ENCODE results near the gene C11orf65.
"Not testable (repeated sequence)": the region's sequence is repeated elsewhere in the genome, so short reads cannot be mapped to it uniquely, and the experiment has no call there.

Gene C11orf65

GRCh38 chr11:108472681-108473080 lies 5.4 kb upstream of the C11orf65 start:
- no peaks in the 10 kb centered on the region for H3K4me1 ChIP-seq (ENCODE audit: control insufficient read depth, insufficient read depth, low read length, poor library complexity, severe bottlenecking)
- WGBS, 2 experiments (ENCODE audit: insufficient coverage in 2 of 2) = 100% methylated on average over 1 of the region's 1 CpG; no CpG with 5 or more reads in 1 of the 2 experiments
- H3K27ac ChIP-seq (ENCODE audit: low read depth, low read length, severe bottlenecking) = no peak overlapping the region
- no peak overlapping the region for H3K4me3 ChIP-seq (ENCODE audit: extremely low read depth, insufficient read depth, low read length, poor library complexity, severe bottlenecking)
- no peaks in the 10 kb centered on the region for H3K9me3 ChIP-seq (ENCODE audit: control insufficient read depth, low read length)
- peaks cover 41% of the 10 kb centered on the region for H3K36me3 ChIP-seq (ENCODE audit: control insufficient read depth, insufficient read depth, low read length)

DNA sequence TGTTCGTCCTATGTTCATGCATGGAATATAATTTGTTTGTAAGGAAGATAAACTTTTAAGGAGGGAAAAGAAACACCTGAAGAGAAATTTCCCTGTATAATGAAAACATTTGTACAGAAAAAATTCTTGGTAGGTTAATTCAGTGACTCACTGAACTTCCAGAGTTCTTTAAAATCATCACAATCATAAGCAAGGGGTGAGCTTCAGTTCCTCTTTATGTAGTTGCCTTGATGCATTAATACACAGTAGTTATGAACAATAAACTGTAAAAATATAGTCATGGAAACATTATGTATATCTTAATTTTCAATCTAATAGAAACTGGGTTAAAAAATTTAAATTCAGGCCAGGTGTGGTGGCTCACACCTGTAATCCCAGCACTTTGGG lies 1.1 kb upstream of the C11orf65 start:
- Histone ChIP-seq H3K27ac (ENCODE audit: low read depth, low read length, severe bottlenecking) (no peak overlapping the region), H3K4me1 (ENCODE audit: control insufficient read depth, insufficient read depth, low read length, poor library complexity, severe bottlenecking) (no peaks in the 10 kb centered on the region), H3K36me3 (ENCODE audit: control insufficient read depth, insufficient read depth, low read length) (peaks cover 1% of the 10 kb centered on the region), H3K4me3 (ENCODE audit: extremely low read depth, insufficient read depth, low read length, poor library complexity, severe bottlenecking) (no peak overlapping the region), H3K9me3 (ENCODE audit: control insufficient read depth, low read length) (no peaks in the 10 kb centered on the region)
- WGBS, 2 experiments (ENCODE audit: insufficient coverage in 2 of 2) = 89% methylated on average over 1 of the region's 1 CpG; no CpG with 5 or more reads in 1 of the 2 experiments

- 96% methylated on average over 3 to 4 of the region's 7 CpGs for WGBS, 2 experiments (ENCODE audit: insufficient coverage in 2 of 2)
- Histone ChIP-seq H3K27ac (ENCODE audit: low read depth, low read length, severe bottlenecking) (no peak overlapping the region), H3K36me3 (ENCODE audit: control insufficient read depth, insufficient read depth, low read length) (no peaks in the 10 kb centered on the region), H3K4me1 (ENCODE audit: control insufficient read depth, insufficient read depth, low read length, poor library complexity, severe bottlenecking) (no peaks in the 10 kb centered on the region), H3K4me3 (ENCODE audit: extremely low read depth, insufficient read depth, low read length, poor library complexity, severe bottlenecking) (peak overlapping the region; percentile 57), H3K9me3 (ENCODE audit: control insufficient read depth, low read length) (no peaks in the 10 kb centered on the region)
These were observed 924 bp downstream of the C11orf65 start for GRCh38 chr11:108466405-108466804.

- WGBS, 2 experiments (ENCODE audit: insufficient coverage in 2 of 2) = no CpG with 5 or more reads among the region's 2 CpGs
These were observed 14.0 kb downstream of the C11orf65 start for GRCh38 chr11:108453207-108453835.

GRCh38 chr11:108441445-108441844 lies 25.9 kb downstream of the C11orf65 start:
- not testable (repeated sequence) for H3K4me3 ChIP-seq (ENCODE audit: extremely low read depth, insufficient read depth, low read length, poor library complexity, severe bottlenecking)

More at GRCh38 chr11:108453207-108453835, 14.0 kb downstream of the C11orf65 start:
- H3K36me3 ChIP-seq (ENCODE audit: control insufficient read depth, insufficient read depth, low read length) = no peaks in the 10 kb centered on the region
- H3K4me1 ChIP-seq (ENCODE audit: control insufficient read depth, insufficient read depth, low read length, poor library complexity, severe bottlenecking) = no peaks in the 10 kb centered on the region
- H3K27ac ChIP-seq (ENCODE audit: low read depth, low read length, severe bottlenecking) = no peak overlapping the region
- H3K9me3 ChIP-seq (ENCODE audit: control insufficient read depth, low read length) = no peaks in the 10 kb centered on the region
- no peak overlapping the region for H3K4me3 ChIP-seq (ENCODE audit: extremely low read depth, insufficient read depth, low read length, poor library complexity, severe bottlenecking)

GRCh38 chr11:108436594-108436993 lies 30.7 kb downstream of the C11orf65 start:
- WGBS, 2 experiments (ENCODE audit: insufficient coverage in 2 of 2) = no CpG with 5 or more reads among the region's 2 CpGs

More at GRCh38 chr11:108441445-108441844, 25.9 kb downstream of the C11orf65 start:
- H3K27ac ChIP-seq (ENCODE audit: low read depth, low read length, severe bottlenecking); H3K36me3 ChIP-seq (ENCODE audit: control insufficient read depth, insufficient read depth, low read length); H3K4me1 ChIP-seq (ENCODE audit: control insufficient read depth, insufficient read depth, low read length, poor library complexity, severe bottlenecking); H3K9me3 ChIP-seq (ENCODE audit: control insufficient read depth, low read length): not testable (repeated sequence)
- WGBS, 2 experiments (ENCODE audit: insufficient coverage in 2 of 2) = 86 to 89% methylated on average over 2 to 4 of the region's 4 CpGs

DNA sequence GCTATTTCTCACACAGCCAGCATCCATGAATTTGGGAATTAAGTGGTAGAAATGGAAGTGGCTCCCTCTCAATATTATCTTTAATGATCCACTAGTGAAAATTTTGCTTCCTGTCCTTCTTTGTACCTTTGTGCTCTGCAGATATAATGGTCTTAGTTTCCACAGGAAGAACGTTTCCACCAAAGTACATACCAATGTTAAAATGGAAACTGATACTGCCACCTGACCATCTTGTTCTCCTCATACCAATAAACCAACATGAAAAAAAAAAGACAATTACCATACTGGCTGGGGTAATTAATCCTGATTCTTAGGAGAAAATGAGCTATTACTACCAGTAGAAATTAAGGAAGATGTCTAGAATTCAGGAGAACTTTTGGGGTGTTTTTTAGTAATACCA lies 32.3 kb downstream of the C11orf65 start:
- peaks cover 4% of the 10 kb centered on the region for H3K4me1 ChIP-seq (ENCODE audit: control insufficient read depth, insufficient read depth, low read length, poor library complexity, severe bottlenecking)
- WGBS, 2 experiments (ENCODE audit: insufficient coverage in 2 of 2) = no CpG with 5 or more reads among the region's 1 CpG
- H3K9me3 ChIP-seq (ENCODE audit: control insufficient read depth, low read length) = no peaks in the 10 kb centered on the region
- no peak overlapping the region for H3K4me3 ChIP-seq (ENCODE audit: extremely low read depth, insufficient read depth, low read length, poor library complexity, severe bottlenecking)
- no peak overlapping the region for H3K27ac ChIP-seq (ENCODE audit: low read depth, low read length, severe bottlenecking)
- H3K36me3 ChIP-seq (ENCODE audit: control insufficient read depth, insufficient read depth, low read length) = no peaks in the 10 kb centered on the region

More at GRCh38 chr11:108436594-108436993, 30.7 kb downstream of the C11orf65 start:
- no peaks in the 10 kb centered on the region for H3K36me3 ChIP-seq (ENCODE audit: control insufficient read depth, insufficient read depth, low read length)
- H3K27ac ChIP-seq (ENCODE audit: low read depth, low read length, severe bottlenecking) = no peak overlapping the region
- peaks cover 4% of the 10 kb centered on the region for H3K9me3 ChIP-seq (ENCODE audit: control insufficient read depth, low read length)
- H3K4me3 ChIP-seq (ENCODE audit: extremely low read depth, insufficient read depth, low read length, poor library complexity, severe bottlenecking) = no peak overlapping the region
- H3K4me1 ChIP-seq (ENCODE audit: control insufficient read depth, insufficient read depth, low read length, poor library complexity, severe bottlenecking) = peaks cover 4% of the 10 kb centered on the region

DNA sequence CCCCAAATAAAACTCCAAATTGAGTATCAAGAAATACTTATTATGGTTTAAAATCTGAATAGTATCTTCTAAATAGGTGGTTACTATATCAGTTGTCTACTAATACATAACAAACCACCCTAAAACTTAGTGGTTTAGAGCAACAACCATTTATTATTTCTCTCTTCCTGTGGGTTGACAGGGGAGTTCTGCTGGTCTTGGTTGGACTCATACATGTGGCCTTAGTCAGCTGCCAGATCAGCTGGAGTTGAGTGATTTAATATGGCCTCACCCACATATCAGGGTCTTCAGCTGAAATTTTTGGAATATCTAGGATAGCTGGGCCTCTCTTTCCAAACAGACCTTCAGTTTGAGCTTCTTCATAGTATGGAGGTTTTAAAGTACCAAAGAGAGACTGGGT lies 34.5 kb downstream of the C11orf65 start:
- H3K36me3 ChIP-seq (ENCODE audit: control insufficient read depth, insufficient read depth, low read length) = no peaks in the 10 kb centered on the region
- H3K4me1 ChIP-seq (ENCODE audit: control insufficient read depth, insufficient read depth, low read length, poor library complexity, severe bottlenecking) = peaks cover 4% of the 10 kb centered on the region
- no peak overlapping the region for H3K4me3 ChIP-seq (ENCODE audit: extremely low read depth, insufficient read depth, low read length, poor library complexity, severe bottlenecking)
- H3K9me3 ChIP-seq (ENCODE audit: control insufficient read depth, low read length) = no peaks in the 10 kb centered on the region
- no peak overlapping the region for H3K27ac ChIP-seq (ENCODE audit: low read depth, low read length, severe bottlenecking)

- no CpG with 5 or more reads among the region's 1 CpG for WGBS, 2 experiments (ENCODE audit: insufficient coverage in 2 of 2)
- Histone ChIP-seq H3K27ac (ENCODE audit: low read depth, low read length, severe bottlenecking) (no peak overlapping the region), H3K9me3 (ENCODE audit: control insufficient read depth, low read length) (no peaks in the 10 kb centered on the region), H3K36me3 (ENCODE audit: control insufficient read depth, insufficient read depth, low read length) (no peaks in the 10 kb centered on the region), H3K4me1 (ENCODE audit: control insufficient read depth, insufficient read depth, low read length, poor library complexity, severe bottlenecking) (peaks cover 4% of the 10 kb centered on the region), H3K4me3 (ENCODE audit: extremely low read depth, insufficient read depth, low read length, poor library complexity, severe bottlenecking) (no peak overlapping the region)
These were observed 35.3 kb downstream of the C11orf65 start for GRCh38 chr11:108431997-108432396.

- WGBS, 2 experiments (ENCODE audit: insufficient coverage in 2 of 2) = no CpG with 5 or more reads among the region's 1 CpG
- Histone ChIP-seq H3K36me3 (ENCODE audit: control insufficient read depth, insufficient read depth, low read length) (no peaks in the 10 kb centered on the region), H3K4me3 (ENCODE audit: extremely low read depth, insufficient read depth, low read length, poor library complexity, severe bottlenecking) (no peak overlapping the region), H3K9me3 (ENCODE audit: control insufficient read depth, low read length) (no peaks in the 10 kb centered on the region), H3K27ac (ENCODE audit: low read depth, low read length, severe bottlenecking) (no peak overlapping the region), H3K4me1 (ENCODE audit: control insufficient read depth, insufficient read depth, low read length, poor library complexity, severe bottlenecking) (peaks cover 4% of the 10 kb centered on the region)
These were observed 36.0 kb downstream of the C11orf65 start for GRCh38 chr11:108431370-108431769.

DNA sequence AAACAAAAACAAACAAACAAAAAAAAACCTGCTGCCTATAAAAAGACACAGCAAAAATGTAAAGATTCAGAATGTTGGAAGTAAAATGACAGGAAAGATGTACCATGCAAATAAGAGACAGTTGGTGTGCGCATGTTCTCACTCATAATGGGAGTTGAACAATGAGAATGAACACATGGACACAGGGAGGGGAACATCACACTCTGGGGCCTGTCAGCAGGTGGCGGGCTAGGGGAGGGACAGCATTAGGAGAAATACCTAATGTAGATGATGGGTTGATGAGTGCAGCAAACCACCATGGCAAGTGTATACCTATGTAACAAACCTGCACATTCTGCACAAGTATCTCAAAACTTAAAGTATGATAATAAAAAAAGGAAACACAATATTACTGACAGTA lies 49.8 kb downstream of the C11orf65 start:
- H3K36me3 ChIP-seq (ENCODE audit: control insufficient read depth, insufficient read depth, low read length); H3K4me1 ChIP-seq (ENCODE audit: control insufficient read depth, insufficient read depth, low read length, poor library complexity, severe bottlenecking): not testable (repeated sequence)
- 67 to 92% methylated on average over 1 of the region's 2 CpGs for WGBS, 2 experiments (ENCODE audit: insufficient coverage in 2 of 2)

More for the DNA sequence above, 49.8 kb downstream of the C11orf65 start:
- H3K9me3 ChIP-seq (ENCODE audit: control insufficient read depth, low read length); H3K4me3 ChIP-seq (ENCODE audit: extremely low read depth, insufficient read depth, low read length, poor library complexity, severe bottlenecking); H3K27ac ChIP-seq (ENCODE audit: low read depth, low read length, severe bottlenecking): not testable (repeated sequence)

Measured in mesodermal cell (in vitro differentiated cells).